ENCODE results near the gene GALNT9.
"Not testable (repeated sequence)": the region's sequence is repeated elsewhere in the genome, so short reads cannot be mapped to it uniquely, and the experiment has no call there.

GALNT9 gene

DNA sequence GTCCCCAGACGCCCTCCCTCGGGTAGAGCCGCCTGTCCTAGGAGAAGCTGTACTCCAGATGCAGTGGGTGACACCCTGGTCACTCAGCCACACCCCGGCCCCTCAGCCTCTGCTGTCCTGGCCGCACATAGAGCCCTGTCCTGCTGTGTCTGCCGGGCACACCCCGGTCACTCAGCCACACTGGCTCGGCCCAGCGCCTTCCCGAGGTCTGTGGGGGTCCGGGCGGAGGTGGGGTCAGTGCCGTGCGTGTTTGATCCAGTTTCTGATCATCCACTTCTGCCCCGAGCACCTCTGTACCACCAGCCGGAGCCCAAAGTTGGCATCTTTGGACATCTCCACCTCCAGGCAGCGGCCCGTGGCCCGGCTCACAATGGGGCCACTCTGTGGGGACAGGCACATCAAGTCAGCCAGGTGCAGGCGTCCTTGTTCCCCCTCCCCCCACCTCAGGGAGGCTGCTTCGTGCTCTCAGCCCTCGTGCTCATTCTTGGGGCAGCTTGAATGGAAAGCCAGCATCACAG lies 132.5 kb downstream of the GALNT9 start:
- no peak for DNase-seq (ENCODE audit: low spot score)

DNA sequence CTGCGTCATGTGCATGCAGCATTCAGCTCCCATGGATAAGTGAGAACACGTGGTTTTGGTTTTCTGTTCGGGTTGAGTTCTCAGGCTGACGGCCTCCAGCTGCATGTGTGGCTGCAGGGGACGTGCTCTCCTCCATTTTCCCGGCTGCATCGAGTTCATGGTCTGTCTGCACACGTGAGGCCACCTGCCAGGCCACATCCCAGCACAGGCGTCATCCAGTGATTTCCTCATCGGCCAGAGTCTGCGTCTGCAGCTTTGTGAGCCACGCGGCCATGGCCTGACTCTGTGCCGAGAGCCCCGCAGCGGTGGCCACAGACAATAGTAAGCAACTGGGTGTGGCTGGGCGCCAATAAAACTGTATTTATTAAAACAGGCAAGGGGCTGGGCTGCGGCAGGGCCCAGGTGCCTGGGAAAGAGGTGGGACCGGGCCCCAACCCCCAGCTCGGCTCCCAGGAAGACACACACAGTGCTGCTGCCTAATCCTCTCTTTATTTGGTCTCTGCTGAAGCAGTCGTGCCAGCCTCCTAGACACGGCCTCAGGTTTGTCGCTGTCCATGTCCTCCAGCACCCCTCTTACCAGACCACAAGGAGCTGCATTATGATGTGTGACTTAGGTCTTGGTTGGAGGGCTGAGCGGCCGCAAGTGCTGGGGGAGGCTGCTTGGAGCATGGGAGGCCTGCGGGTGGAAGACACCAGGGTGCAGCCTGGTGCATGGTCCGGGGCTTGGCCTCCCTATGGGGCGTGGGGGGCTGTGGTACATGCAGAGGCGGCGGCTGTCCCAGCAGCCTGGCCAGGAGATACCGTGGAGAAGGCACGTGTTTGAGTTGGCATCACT lies 133.1 kb downstream of the GALNT9 start:
- DNase-seq (ENCODE audit: low spot score): no peak

DNA sequence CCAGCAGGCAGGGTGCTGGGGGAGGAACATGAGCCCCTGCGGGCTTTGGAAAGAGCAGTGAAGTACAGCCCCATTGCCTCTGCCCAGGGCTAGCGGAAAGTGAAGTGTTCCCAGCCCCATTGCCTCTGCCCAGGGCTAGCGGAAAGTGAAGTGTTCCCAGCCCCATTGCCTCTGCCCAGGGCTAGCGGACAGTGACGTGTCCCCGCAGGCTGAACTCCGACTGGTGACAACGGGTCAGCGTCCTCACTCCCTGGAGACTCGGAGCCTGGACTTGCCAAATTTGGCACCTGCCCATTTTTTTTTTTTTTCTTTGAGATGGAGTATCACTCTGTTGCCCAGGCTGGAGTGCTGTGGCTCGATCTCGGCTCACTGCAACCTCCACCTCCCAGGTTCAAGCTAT lies 134.1 kb downstream of the GALNT9 start:
- DNase-seq (ENCODE audit: low spot score): not testable (repeated sequence)

DNA sequence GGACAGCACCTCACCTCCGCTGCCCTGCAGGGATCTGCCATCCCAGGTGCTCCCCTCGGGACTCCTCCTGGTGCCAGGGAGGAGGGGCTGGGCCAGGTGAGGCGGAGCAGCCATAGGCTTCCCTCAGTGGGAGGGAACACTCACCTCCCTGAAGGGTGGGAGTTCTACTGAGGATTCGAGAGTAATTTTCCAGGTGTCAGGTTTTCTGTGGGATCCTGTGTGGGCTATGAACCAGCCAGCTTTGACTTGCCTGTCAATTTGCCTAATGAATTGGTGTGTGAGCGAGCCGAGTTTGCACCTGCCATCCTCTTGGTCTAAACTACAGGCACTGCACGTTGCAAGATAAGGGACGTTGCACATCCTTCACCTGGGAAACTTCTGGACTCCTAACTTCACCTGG lies 134.8 kb downstream of the GALNT9 start:
- no peak for DNase-seq (ENCODE audit: low spot score)

DNA sequence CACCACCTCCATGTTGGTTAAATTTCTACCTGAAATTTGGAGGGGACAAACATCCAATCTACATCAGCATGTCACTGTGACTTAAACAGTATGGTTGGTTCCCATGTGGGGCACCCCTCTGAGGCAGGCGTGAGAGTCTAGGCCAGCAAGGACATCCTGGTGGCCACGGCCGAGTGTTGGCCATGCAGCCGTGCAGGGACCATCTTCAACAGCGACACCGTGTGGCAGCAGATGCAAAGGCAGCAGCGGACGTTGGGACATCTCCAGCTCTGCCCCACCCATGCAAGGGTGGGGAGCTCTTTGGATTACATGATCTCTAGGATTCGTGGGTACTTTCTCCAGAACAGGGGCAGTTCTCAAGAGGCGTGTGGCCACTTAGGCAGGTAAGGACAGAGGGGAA lies 135.3 kb downstream of the GALNT9 start:
- peak; percentile 15 for DNase-seq (ENCODE audit: low spot score)

DNA sequence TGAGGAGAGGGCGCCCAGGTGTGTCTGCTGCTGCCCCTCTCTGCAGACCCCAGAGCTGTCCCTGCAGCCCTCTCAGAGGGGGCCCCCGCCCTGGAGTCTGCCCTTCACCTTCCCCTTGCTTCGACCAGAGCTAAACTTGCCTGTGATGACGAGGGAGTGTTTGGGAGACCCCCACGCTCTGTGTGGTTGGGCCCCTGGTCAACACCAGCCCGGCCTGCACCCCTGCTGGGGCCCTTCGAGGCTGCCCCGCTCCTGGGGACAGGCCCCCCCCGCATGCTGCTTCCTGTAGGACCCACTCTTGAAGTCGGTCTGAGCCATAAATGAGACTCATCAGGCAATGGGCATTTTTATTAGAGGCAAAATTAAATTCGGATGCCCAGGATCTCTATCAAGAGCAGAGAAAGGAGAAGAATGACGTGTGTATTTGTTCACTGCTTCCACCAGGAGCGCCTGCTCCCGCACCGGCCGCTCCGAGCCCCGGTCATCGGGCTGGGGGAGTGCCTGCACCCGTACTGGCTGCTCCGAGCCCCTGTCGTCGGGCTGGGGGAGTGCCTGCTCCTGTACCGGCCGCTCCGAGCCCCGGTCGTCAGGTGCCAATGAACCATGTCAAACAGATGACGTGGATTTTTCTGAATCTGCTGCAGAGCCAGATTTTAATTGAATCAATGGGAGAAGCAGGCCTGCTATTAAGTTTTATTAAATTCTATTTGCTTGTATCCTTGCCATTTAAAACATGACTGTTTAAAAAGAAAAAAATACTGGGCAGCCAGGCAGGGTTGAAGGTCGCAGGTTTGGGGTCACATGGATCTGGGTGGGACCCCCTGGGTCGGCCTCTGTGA lies 137.5 kb downstream of the GALNT9 start:
- DNase-seq (ENCODE audit: low spot score): no peak

DNA sequence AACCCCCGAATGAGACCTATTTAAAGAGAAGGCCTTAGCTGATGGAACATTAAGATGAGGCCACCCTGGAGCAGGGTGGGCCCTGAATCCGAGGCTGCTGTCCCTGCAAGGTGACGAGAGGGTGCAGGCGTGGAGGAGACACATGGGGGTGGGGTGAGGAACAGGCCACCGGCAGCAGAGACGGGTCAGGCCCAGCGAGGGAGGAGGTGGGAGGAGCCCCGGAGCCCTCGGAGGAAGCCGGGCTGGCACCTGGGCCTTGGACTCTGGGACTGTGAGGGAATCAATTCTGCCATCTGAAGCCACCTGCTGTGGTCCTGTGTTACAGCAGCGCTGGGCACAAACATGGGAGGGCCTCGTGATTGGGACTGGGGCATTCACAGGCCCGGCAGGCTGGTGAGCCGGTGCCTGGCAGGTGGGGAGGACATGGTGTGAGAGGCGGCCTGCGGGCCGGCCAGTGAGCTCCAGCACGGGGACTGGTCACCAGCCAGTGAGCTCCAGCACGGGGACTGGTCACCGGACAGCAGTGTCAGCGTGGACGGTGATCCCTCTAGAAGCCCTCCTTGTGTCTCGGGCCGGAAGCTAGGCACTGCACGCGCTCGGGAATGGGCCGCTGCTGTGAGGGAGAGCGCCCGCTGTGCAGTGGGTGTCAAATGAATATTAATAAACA lies 138.4 kb downstream of the GALNT9 start:
- DNase-seq (ENCODE audit: low spot score): no peak

DNA sequence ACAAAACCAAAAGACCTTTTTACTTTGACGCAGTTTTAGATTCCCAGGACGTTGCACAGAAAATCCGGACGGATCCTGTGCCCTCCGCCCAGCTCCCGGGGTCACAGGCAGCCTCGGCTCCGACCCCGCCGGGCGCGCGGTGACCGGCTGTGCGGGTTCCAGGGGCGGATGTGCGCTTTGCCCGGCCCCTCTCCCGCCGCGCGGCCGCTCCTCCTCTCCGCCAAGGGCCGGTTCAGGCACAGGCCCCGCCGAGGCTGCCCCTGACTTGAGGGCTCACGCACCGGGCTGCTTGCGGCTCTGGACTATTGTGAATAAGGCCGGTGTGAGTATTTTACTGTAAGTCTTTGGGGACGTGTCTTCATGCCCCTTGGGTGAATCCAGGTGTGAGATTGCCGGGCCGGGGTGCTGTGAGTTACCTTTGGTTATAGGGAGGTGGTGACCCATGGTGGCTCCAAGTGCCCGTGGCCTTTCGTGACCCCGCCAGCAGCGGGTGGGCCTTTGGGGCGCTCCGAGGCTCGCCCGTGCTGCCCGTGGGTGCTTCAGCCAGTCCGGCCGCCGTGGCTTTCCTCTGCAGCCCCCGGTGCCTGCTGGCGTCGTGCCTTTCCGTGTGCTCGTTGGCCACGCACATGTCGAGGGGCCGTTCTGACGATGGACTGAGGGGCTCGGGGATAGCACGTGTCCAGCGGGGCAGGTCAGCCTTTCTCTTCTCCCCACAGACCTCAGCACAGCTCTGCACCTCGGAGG lies 139.2 kb downstream of the GALNT9 start:
- DNase-seq (ENCODE audit: low spot score): no peak

DNA sequence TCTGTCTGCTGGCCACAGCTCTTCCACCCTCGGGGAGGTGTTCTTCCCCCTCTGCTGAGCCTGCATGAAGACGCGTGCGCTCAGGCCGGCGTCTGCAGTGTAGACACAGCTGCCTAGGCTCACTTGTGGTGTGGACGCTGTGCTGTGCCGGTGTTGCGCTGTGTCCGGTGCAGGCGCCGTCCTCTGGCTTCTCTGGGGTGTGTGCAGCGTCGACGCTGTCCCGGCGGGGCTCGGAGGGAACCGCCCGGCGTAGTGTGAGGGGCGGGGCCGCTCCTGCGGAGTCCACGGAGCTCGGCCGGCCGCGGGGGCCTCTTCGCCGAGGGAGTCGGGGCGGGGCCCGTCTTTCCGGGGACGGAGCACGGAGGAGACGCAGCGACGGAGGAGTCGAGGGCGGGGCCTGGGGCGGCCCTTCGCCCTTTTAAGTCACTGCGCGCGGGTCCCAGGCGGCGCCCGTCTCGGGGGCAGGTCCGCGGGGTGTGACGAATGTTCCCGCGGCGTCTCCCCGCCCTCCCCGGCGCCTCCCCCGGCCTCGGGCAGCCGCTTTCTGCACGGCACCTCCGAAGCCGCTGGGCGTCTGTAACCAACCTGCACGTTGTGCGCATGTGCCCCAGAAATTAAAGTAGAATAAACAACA lies 139.9 kb downstream of the GALNT9 start:
- peak; percentile 69 for DNase-seq (ENCODE audit: low spot score)

DNA sequence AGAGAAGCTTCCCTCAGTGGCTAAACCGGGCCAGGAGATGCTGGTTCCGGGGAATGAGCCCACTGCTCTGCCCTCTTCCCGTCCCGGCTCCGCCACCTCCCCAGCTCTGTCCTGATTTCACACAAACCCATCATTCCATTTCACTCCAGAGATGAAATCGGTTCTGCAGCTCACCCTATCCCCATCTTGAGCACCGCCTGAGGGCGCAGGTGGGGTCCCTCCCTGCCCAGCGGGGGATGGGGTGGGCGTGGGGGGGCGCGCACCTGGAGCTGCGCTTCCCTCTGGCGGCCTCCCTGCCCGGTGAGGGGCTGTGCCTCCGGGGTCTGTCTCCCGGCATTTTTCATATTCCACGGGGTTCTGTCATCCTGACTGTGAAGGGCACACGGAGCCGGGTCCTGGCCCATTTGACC lies 140.5 kb downstream of the GALNT9 start:
- DNase-seq (ENCODE audit: low spot score): no peak

DNA sequence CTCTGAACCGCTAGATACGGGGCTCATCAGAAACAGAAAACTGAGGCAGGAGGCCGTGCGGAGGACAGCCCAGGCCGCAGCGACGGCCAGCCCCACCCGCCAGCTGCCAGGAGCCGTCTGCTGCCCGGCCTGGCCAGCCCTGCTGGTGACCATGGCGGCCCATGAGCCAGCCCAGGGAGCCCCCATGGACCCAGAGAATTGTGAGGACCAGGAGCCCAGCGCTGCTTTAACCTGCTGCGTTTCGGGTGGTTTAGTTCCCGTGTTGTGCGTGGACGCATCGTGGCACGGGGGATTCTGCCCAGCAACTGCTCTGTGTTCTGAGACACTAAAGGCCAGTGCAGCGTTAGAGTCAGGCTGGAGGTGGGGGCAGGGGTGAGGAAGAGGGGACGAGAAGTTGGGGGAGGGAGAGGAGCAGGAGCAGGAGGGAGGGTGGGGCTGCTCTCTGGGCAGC lies 140.9 kb downstream of the GALNT9 start:
- no peak for DNase-seq (ENCODE audit: low spot score)

DNA sequence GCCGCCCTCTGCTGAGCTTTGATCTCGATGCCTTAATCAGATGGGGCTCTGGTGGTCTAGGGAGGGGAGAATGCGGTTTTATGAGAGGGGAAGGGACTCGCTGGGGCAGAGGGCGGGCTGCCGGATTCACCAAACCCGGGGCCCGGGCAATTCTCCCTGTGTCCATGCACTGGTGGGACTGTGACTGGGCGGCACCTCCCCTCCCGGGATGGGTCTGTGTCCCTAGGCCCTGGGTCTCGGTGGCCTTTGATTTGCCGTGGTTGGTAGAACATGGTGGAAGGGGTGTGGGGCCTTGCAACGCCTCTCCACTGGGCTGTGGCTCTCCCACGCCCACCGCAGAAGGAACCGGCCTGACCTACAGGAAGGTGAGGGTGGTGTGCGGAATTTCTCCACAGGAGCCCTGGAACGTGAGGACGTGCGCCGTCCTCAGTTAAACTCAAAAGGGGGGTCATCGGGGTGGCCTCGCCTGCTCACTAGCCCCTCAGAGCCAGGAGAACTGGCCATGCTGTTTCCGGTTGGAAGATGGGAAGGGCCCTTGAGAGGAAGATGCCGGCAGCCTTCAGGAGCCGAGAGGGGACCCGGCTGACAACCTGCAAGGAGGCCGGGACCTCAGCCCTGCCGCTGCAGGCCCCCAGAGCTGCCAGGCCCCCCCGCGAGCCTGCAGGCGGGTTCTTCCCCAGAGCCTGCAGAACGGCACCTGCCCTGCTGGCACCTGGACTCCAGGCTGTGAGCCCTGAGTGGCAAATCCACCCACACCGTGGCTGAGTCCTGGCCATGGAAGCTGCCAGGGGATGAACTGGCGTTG lies 141.5 kb downstream of the GALNT9 start:
- no peak for DNase-seq (ENCODE audit: low spot score)

DNA sequence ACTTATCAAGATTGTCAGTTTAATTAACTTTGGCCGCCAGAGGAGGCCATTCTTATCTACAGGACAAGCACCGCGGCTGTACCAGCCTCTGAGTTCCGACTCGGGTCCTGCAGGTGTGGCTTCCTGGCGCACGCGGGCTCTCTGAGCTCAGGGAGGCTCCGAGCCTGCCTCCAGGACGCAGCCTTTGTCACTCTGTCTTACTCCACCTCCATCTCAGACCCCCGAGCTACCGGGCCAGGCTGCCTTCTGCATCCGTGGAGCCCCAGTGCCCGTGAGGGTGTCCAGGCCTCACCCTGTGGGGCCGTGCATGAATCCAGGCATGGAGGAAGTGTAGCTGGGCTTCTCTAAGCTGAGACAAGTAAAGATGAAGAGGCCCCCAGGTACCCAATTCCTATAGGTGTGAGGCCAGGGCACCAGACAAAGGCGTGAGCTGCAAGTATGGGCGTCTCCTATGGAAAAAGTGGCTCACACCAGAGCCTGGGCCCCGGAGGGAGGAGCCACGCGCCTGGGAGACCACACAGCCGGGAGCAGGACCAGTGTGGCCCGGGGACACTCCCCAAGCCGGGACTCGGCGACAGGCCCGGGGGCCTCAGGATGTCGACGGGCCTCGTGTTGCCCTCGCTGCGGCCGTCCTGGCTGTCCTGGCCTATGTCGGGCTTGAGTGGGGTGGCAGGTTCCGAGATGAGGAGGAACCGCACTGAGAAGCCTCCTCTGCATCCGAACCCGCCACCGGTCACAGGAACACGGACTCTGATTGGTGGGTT lies 142.3 kb downstream of the GALNT9 start:
- DNase-seq (ENCODE audit: low spot score): no peak

DNA sequence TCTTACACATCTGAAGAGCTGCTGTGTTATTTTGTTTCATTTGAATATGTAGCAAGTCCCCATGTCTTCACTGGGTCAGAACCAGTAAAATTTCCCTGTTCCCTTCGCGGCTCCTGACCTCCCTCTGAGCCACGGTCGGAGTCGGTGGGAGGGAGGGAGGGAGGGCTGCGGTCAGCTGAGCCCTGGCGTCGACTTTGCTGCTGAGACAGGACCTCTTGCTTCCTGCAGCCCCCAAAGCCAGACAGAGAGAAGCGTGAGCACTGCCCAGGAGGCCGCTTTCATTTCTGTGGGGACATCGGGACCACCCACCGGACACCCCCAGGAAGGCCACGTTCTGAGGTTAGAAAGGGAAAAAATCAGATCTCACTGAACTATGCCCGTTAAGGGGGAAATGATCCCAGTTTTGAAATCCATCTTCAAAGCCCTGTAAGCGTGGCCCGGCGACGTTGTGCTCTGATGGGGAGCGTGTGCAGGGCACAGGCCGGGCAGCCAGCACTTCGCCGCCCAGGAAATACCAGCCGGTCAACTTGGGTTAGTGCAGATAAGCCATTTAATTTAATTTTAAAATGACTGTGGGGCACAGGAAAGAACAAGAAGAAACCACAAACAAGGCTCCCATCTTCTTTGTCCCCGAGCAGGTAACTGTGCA lies 143.1 kb downstream of the GALNT9 start:
- DNase-seq (ENCODE audit: low spot score): no peak

DNA sequence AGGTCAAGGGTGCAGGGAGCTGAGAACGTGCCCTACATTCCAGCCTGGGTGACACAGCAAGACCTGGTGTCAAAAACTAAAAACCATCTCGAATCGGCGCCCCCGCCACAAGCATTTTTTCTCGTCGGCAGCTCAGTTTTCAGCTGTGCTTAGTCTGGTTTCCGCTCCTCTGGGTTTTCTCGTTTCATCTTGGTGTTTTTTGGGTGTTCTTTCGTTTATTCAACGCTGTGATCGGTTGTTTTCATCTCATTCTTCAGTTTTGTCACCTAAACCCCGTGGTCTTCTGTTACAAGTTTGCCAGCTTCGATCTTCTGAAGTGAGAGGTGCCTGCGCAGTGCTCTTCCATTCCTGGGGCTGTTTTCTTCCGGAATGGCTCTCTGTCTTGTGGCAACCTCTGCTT lies 143.7 kb downstream of the GALNT9 start:
- no peak for DNase-seq (ENCODE audit: low spot score)

DNA sequence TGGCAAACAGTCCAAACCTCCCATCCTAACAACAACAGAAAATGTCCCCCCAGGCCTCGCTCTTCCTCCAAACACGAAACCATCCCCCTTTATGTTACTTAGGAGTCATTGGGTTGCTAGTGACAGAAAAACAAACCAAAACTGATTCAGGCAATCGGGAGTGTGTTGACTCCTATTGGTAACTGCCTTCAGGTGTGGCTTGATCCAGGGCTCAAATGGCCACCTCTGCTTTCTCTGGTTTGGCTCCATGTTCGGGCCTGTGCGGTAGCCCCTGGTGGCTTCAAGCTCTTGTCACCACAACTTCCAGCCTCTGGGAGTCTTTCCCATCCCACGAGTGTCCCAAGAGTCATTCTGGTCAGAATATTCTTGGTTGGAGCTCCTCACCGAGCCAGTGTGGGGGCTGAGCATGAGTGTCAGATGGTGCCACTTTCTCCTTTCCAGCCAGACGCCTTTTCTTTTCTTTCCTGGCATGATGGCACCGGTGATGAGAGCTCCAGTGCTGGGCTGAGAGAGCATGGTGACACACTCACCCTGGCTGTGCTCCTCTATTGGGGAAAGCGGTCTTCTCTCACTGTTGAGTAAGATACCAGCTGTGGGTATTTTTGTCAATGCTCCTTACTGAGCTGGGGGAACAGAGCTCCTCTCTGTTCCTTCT lies 146.6 kb downstream of the GALNT9 start:
- no peak for DNase-seq (ENCODE audit: low spot score)

DNA sequence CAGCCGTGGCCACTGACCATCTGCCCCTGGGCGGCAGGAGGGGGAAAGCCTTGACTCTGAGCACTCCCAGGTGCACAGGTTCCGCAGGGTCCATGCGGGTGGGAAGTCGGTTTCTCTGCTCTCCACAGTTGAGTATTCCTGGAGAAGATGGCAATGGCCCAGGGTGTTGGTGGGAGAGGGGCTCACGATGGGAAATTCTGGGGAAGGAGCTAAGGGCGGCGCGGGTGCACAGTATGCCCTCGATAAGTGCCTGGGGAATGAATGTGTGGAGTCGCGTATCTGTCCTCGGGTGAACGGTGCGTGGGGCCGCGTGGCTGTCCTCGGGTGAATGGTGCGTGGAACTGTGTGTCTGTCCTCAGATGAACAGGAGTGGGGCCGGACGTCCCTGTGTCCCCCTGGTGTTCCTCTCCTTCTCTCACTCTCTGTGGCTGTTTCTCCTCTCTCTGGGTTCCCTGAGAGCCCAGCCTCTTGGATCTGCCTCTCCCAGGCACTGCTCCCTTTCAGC lies 147.1 kb downstream of the GALNT9 start:
- DNase-seq (ENCODE audit: low spot score): no peak

DNA sequence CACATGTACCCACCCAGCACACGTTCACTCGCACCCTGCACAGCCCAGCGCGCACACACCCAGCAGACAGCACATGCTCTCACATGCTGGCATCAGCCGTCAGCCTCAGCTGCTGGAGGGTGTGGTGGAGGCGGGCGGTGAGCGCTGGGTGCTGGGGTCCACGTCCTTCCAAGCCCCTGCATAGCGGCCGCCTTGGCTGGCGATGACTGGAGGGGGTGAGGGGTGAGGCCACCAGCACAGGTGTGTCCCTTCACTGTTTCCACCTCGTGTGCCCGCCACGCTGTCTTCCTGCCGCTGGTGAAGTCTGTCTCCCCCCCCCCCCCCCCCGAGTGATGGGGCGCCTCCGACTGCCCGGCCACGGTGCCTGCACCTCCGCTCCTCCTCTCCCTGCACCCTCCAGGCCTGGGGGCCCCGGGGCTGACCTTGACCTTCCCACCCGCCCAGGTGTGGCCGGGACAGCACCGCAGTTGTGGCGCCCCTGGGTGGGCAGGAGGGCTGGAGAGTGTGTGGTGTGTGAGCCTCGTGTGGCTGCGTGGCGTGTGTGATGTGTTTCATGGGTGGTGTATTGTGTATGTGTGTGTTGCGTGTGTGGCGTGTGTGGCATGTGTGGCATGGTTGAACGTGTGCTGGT lies 147.7 kb downstream of the GALNT9 start:
- no peak for DNase-seq (ENCODE audit: low spot score)
